ENCODE measurements around the gene IRGC.

Gene IRGC

GRCh38 chr19:43715776-43716175, at the start of gene IRGC:
Gene IRGC (plus strand): TSS chr19:43716076. CDS start chr19:43718559, 2,483 bp downstream.
- DNase-seq (ENCODE audit: low spot score): no peak
- in situ Hi-C loops (cut with MboI; ENCODE audit: low pct_unique_long_range_greater_than_20kb, low sequenced_read_pairs, unreplicated experiment): no loop called here
- TF ChIP-seq CTCF (IDR thresholded peaks at IDR 0.05; ENCODE audit: extremely low read depth, insufficient read depth, missing control alignments): no peak

GRCh38 chr19:43667126-43667875, 48.6 kb upstream of the IRGC start:
- TF ChIP-seq CTCF (IDR thresholded peaks at IDR 0.05; ENCODE audit: extremely low read depth, insufficient read depth, missing control alignments): no peak
- no peak for DNase-seq (ENCODE audit: low spot score)
- in situ Hi-C loops (cut with MboI; ENCODE audit: low pct_unique_long_range_greater_than_20kb, low sequenced_read_pairs, unreplicated experiment): no loop called here

- no peak for TF ChIP-seq CTCF (IDR thresholded peaks at IDR 0.05; ENCODE audit: extremely low read depth, insufficient read depth, missing control alignments)
- in situ Hi-C loops (cut with MboI; ENCODE audit: low pct_unique_long_range_greater_than_20kb, low sequenced_read_pairs, unreplicated experiment): no loop called here
- no peak for DNase-seq (ENCODE audit: low spot score)
Measured at GRCh38 chr19:43667876-43668405, 47.9 kb upstream of the IRGC start.

- no peak for TF ChIP-seq CTCF (IDR thresholded peaks at IDR 0.05; ENCODE audit: extremely low read depth, insufficient read depth, missing control alignments)
- DNase-seq (ENCODE audit: low spot score): peak; percentile 97
- in situ Hi-C loops (cut with MboI; ENCODE audit: low pct_unique_long_range_greater_than_20kb, low sequenced_read_pairs, unreplicated experiment): no loop called here
Measured at GRCh38 chr19:43668406-43669109, 47.3 kb upstream of the IRGC start.

GRCh38 chr19:43672061-43672679, 43.7 kb upstream of the IRGC start:
- in situ Hi-C loops (cut with MboI; ENCODE audit: low pct_unique_long_range_greater_than_20kb, low sequenced_read_pairs, unreplicated experiment): no loop called here
- DNase-seq (ENCODE audit: low spot score): no peak
- no peak for TF ChIP-seq CTCF (IDR thresholded peaks at IDR 0.05; ENCODE audit: extremely low read depth, insufficient read depth, missing control alignments)

GRCh38 chr19:43673637-43674036, 42.2 kb upstream of the IRGC start:
- in situ Hi-C loops (cut with MboI; ENCODE audit: low pct_unique_long_range_greater_than_20kb, low sequenced_read_pairs, unreplicated experiment): no loop called here
- TF ChIP-seq CTCF (IDR thresholded peaks at IDR 0.05; ENCODE audit: extremely low read depth, insufficient read depth, missing control alignments): no peak
- no peak for DNase-seq (ENCODE audit: low spot score)
